LNCAP (cell line): ENCODE measurements around the gene KAT2A.
A peak's percentile ranks its signal among the peaks of the same experiment; 100 is the strongest.

Source experiments
- CTCF ChIP-seq: fragments of 450-650 bp; IDR thresholded peaks from 2 replicates; pipeline ENCODE4 v1.5.1; 2017; ENCODE audit warnings: mild to moderate bottlenecking

Gene KAT2A

GRCh38 chr17:42120770-42121769, at the start of gene KAT2A:
Gene KAT2A (minus strand): TSS chr17:42121367. CDS start chr17:42121304, 63 bp downstream.
- no peak for TF ChIP-seq CTCF

GRCh38 chr17:42169351-42169750, 48.2 kb upstream of the KAT2A start:
- no peak for TF ChIP-seq CTCF

GRCh38 chr17:42167807-42168206, 46.6 kb upstream of the KAT2A start:
- no peak for TF ChIP-seq CTCF

- TF ChIP-seq CTCF, result no peak
Observed at GRCh38 chr17:42166196-42166763, 45.1 kb upstream of the KAT2A start.

- no peak for TF ChIP-seq CTCF
Observed at GRCh38 chr17:42165751-42166150, 44.6 kb upstream of the KAT2A start.

GRCh38 chr17:42163696-42164407, 42.7 kb upstream of the KAT2A start:
- TF ChIP-seq CTCF, result no peak

- peak; percentile 54; the same call in 1 of the 2 replicates for TF ChIP-seq CTCF
Observed at GRCh38 chr17:42163113-42163512, 41.9 kb upstream of the KAT2A start.
